ENCODE data around the gene LDLR. TPM values are rescaled to one million over a fixed set of nuclear protein-coding genes. Genes with fewer than 3 reads are reported as not detected.

LDLR gene
- total RNA-seq, 1 donor, result 326 TPM

GRCh38 chr19:11053817-11054195 is 35.5 kb upstream of the LDLR start:
- no peak overlapping the region for H3K4me2 ChIP-seq (ENCODE audit: insufficient read depth, low read length)
- no peaks in the 10 kb centered on the region for H4K20me1 ChIP-seq (ENCODE audit: insufficient read depth, low read length)
- TF ChIP-seq CTCF (IDR thresholded peaks at IDR 0.05; ENCODE audit: extremely low read depth, low read depth, low read length), result no peak
- H3K4me1 ChIP-seq (ENCODE audit: insufficient read depth, low read length), result no peaks in the 10 kb centered on the region
- no peaks in the 10 kb centered on the region for H3K27me3 ChIP-seq (ENCODE audit: insufficient read depth, low read length)
- H3K36me3 ChIP-seq (ENCODE audit: insufficient read depth, low read length), result peaks cover 19% of the 10 kb centered on the region
- peak; percentile 48 for DNase-seq (ENCODE audit: insufficient read length, low spot score, missing footprints)
- H3K4me3 ChIP-seq (ENCODE audit: insufficient read depth, low read length), result no peak overlapping the region
- no peak overlapping the region for H2AFZ ChIP-seq (ENCODE audit: low read length)
- peaks cover under 1% of the 10 kb centered on the region for H3K79me2 ChIP-seq (ENCODE audit: insufficient read depth, low read length)
- no peaks in the 10 kb centered on the region for H3K9me3 ChIP-seq (ENCODE audit: low read depth, low read length)
- H3K27ac ChIP-seq (ENCODE audit: low read depth, low read length), result no peak overlapping the region

- peak; percentile 37 for DNase-seq (ENCODE audit: insufficient read length, low spot score, missing footprints)
- H3K27ac ChIP-seq (ENCODE audit: low read depth, low read length), result no peak overlapping the region
- H3K9me3 ChIP-seq (ENCODE audit: low read depth, low read length), result no peaks in the 10 kb centered on the region
- H3K27me3 ChIP-seq (ENCODE audit: insufficient read depth, low read length), result no peaks in the 10 kb centered on the region
- no peaks in the 10 kb centered on the region for H3K79me2 ChIP-seq (ENCODE audit: insufficient read depth, low read length)
- H4K20me1 ChIP-seq (ENCODE audit: insufficient read depth, low read length), result no peaks in the 10 kb centered on the region
- H3K36me3 ChIP-seq (ENCODE audit: insufficient read depth, low read length), result peaks cover 16% of the 10 kb centered on the region
- no peaks in the 10 kb centered on the region for H3K4me1 ChIP-seq (ENCODE audit: insufficient read depth, low read length)
- no peak overlapping the region for H3K4me2 ChIP-seq (ENCODE audit: insufficient read depth, low read length)
- H2AFZ ChIP-seq (ENCODE audit: low read length), result no peak overlapping the region
- H3K4me3 ChIP-seq (ENCODE audit: insufficient read depth, low read length), result no peak overlapping the region
- no peak for TF ChIP-seq CTCF (IDR thresholded peaks at IDR 0.05; ENCODE audit: extremely low read depth, low read depth, low read length)
These were observed 35.1 kb upstream of the LDLR start for GRCh38 chr19:11054200-11054599.

- Histone ChIP-seq H3K4me2 (ENCODE audit: insufficient read depth, low read length) (no peak overlapping the region), H3K36me3 (ENCODE audit: insufficient read depth, low read length) (peaks cover 17% of the 10 kb centered on the region), H2AFZ (ENCODE audit: low read length) (no peak overlapping the region), H3K4me1 (ENCODE audit: insufficient read depth, low read length) (no peaks in the 10 kb centered on the region), H3K27ac (ENCODE audit: low read depth, low read length) (no peak overlapping the region), H3K79me2 (ENCODE audit: insufficient read depth, low read length) (no peaks in the 10 kb centered on the region), H4K20me1 (ENCODE audit: insufficient read depth, low read length) (no peaks in the 10 kb centered on the region), H3K4me3 (ENCODE audit: insufficient read depth, low read length) (no peak overlapping the region), H3K27me3 (ENCODE audit: insufficient read depth, low read length) (no peaks in the 10 kb centered on the region), H3K9me3 (ENCODE audit: low read depth, low read length) (no peaks in the 10 kb centered on the region)
- peak; percentile 62 for DNase-seq (ENCODE audit: insufficient read length, low spot score, missing footprints)
- TF ChIP-seq CTCF (IDR thresholded peaks at IDR 0.05; ENCODE audit: extremely low read depth, low read depth, low read length), result no peak
These were observed 34.6 kb upstream of the LDLR start for GRCh38 chr19:11054628-11055027.

GRCh38 chr19:11058246-11059030 is 30.8 kb upstream of the LDLR start:
- H4K20me1 ChIP-seq (ENCODE audit: insufficient read depth, low read length), result no peaks in the 10 kb centered on the region
- no peak overlapping the region for H3K4me2 ChIP-seq (ENCODE audit: insufficient read depth, low read length)
- H3K9me3 ChIP-seq (ENCODE audit: low read depth, low read length), result no peaks in the 10 kb centered on the region
- H2AFZ ChIP-seq (ENCODE audit: low read length), result no peak overlapping the region
- no peaks in the 10 kb centered on the region for H3K79me2 ChIP-seq (ENCODE audit: insufficient read depth, low read length)
- H3K4me1 ChIP-seq (ENCODE audit: insufficient read depth, low read length), result no peaks in the 10 kb centered on the region
- no peak overlapping the region for H3K27ac ChIP-seq (ENCODE audit: low read depth, low read length)
- TF ChIP-seq CTCF (IDR thresholded peaks at IDR 0.05; ENCODE audit: extremely low read depth, low read depth, low read length), result no peak
- no peaks in the 10 kb centered on the region for H3K27me3 ChIP-seq (ENCODE audit: insufficient read depth, low read length)
- peak; percentile 78 for DNase-seq (ENCODE audit: insufficient read length, low spot score, missing footprints)
- H3K36me3 ChIP-seq (ENCODE audit: insufficient read depth, low read length), result peaks cover 41% of the 10 kb centered on the region
- H3K4me3 ChIP-seq (ENCODE audit: insufficient read depth, low read length), result no peak overlapping the region
